Ureter (tissue), 1 donor: Measurements from ENCODE around the gene ZBTB8A. TPM values are rescaled to one million over a fixed set of nuclear protein-coding genes. Genes with fewer than 3 reads are reported as not detected.
"Not testable (repeated sequence)": the region's sequence is repeated elsewhere in the genome, so short reads cannot be mapped to it uniquely, and the experiment has no call there.

Experiments used
- DNase-seq: peaks from one replicate; pipeline ENCODE4 v3.0.0-alpha.2; 2020; ENCODE audit warnings: low spot score
- total RNA-seq: library from RNA; stranded (reverse); gene quantifications from one replicate; pipeline ENCODE4 v1.2.4, GENCODE V29; 2023
- donor health status: DM: yes; HTN: yes; CAD: no.

ZBTB8A gene
- total RNA-seq, 1 donor from 2014 or later = 10.5 TPM

- DNase-seq = no peak
These were observed 2.5 kb upstream of the ZBTB8A start for GRCh38 chr1:32536764-32537163.

- no peak for DNase-seq
These were observed 651 bp downstream of the ZBTB8A start for GRCh38 chr1:32539584-32540571.

- DNase-seq = no peak
These were observed 1.4 kb downstream of the ZBTB8A start for GRCh38 chr1:32540605-32541004.

- no peak for DNase-seq
These were observed 1.9 kb downstream of the ZBTB8A start for GRCh38 chr1:32541064-32541566.

- no peak for DNase-seq
These were observed 7.4 kb downstream of the ZBTB8A start for GRCh38 chr1:32546611-32547010.

GRCh38 chr1:32549616-32550015 lies 10.4 kb downstream of the ZBTB8A start:
- DNase-seq = no peak

GRCh38 chr1:32554288-32554687 lies 15.1 kb downstream of the ZBTB8A start:
- no peak for DNase-seq

- DNase-seq = not testable (repeated sequence)
These were observed 17.8 kb downstream of the ZBTB8A start for GRCh38 chr1:32557035-32557434.

- DNase-seq = no peak
These were observed 18.6 kb downstream of the ZBTB8A start for GRCh38 chr1:32557812-32558211.

GRCh38 chr1:32568929-32569328 lies 29.7 kb downstream of the ZBTB8A start:
- DNase-seq = no peak

GRCh38 chr1:32580348-32581017 lies 41.3 kb downstream of the ZBTB8A start:
- no peak for DNase-seq

- DNase-seq = no peak
These were observed 53.7 kb downstream of the ZBTB8A start for GRCh38 chr1:32592943-32593342.

GRCh38 chr1:32600034-32600433 lies 60.8 kb downstream of the ZBTB8A start:
- no peak for DNase-seq

GRCh38 chr1:32605711-32606424 lies 66.6 kb downstream of the ZBTB8A start:
- DNase-seq = no peak

- DNase-seq = no peak
These were observed 67.5 kb downstream of the ZBTB8A start for GRCh38 chr1:32606565-32607371.

GRCh38 chr1:32609180-32609579 lies 70.0 kb downstream of the ZBTB8A start:
- no peak for DNase-seq

GRCh38 chr1:32611859-32612188 lies 72.6 kb downstream of the ZBTB8A start:
- DNase-seq = no peak

GRCh38 chr1:32612189-32612881 lies 73.1 kb downstream of the ZBTB8A start:
- DNase-seq = peak; percentile 81

- no peak for DNase-seq
These were observed 74.2 kb downstream of the ZBTB8A start for GRCh38 chr1:32613472-32613871.

GRCh38 chr1:32618673-32619221 lies 79.5 kb downstream of the ZBTB8A start:
- DNase-seq = no peak
